Gastrocnemius medialis (tissue), 4 donors: Measurements from ENCODE around the gene CERKL. TPM values are rescaled to one million over a fixed set of nuclear protein-coding genes. Genes with fewer than 3 reads are reported as not detected.

Experiments
- ATAC-seq, 2 donors: fragments of 150-250 bp; one replicate each; pipeline ENCODE4 v1.9.1; 2016
- DNase-seq, 2 donors: peaks; one replicate each; pipeline ENCODE4 v3.0.0-alpha.2; 2019
- H3K27ac ChIP-seq, 4 donors: fragments of 200-600 bp; sonication (generic); 1 replicate in 1 of 4; 2 replicates in 3 of 4; pipeline ENCODE4 v1.5.1; 2016 to 2018; ENCODE audit warnings: mild to moderate bottlenecking in 2 of 4, moderate library complexity in 1 of 4
- H3K27me3 ChIP-seq, 3 donors: fragments of 200-600 bp; sonication (generic) in 2 of 3; 1 replicate in 1 of 3; 2 replicates in 2 of 3; pipeline versions ENCODE4 v1.5.1 to v1.6.0; 2016 to 2019; ENCODE audit warnings: mild to moderate bottlenecking in 1 of 3, moderate library complexity in 1 of 3
- H3K36me3 ChIP-seq, 2 donors: fragments of 200-600 bp; sonication (generic) in 1 of 2; one replicate each; pipeline ENCODE4 v1.5.1; 2017 to 2018
- H3K4me1 ChIP-seq, 2 donors: fragments of 200-600 bp; sonication (generic) in 1 of 2; one replicate each; pipeline ENCODE4 v1.5.1; 2016 to 2017; ENCODE audit warnings: mild to moderate bottlenecking in 2 of 2
- H3K4me3 ChIP-seq, 4 donors: fragments of 200-600 bp; sonication (generic) in 3 of 4; 1 replicate in 1 of 4; 2 replicates in 3 of 4; pipeline ENCODE4 v1.5.1; 2016 to 2019; ENCODE audit warnings: mild to moderate bottlenecking in 2 of 4
- H3K9me3 ChIP-seq, 3 donors: fragments of 200-600 bp; sonication (generic) in 2 of 3; 1 replicate in 1 of 3; 2 replicates in 2 of 3; pipeline ENCODE4 v1.5.1; 2016 to 2019
- CTCF ChIP-seq, 5 experiments: fragments of 450-650 bp in 3 of 5; fragments of 200-600 bp in 2 of 5; sonication (generic) in 2 of 5; IDR thresholded peaks in 4 of 5; conservative IDR thresholded peaks in 1 of 5; 1 replicate in 4 of 5; 2 replicates in 1 of 5; pipeline ENCODE4 v1.5.1; 2016 to 2019; ENCODE audit warnings: antibody characterized with exemption in 5 of 5, mild to moderate bottlenecking in 3 of 5, moderate library complexity in 3 of 5
- POLR2A ChIP-seq, 2 donors: fragments of 450-650 bp; IDR thresholded peaks; one replicate each; pipeline ENCODE4 v1.6.1; 2017; ENCODE audit warnings: antibody characterized with exemption in 2 of 2, mild to moderate bottlenecking in 2 of 2, moderate library complexity in 2 of 2
- in situ Hi-C, 4 donors: fragments of 200-750 bp; cut with MboI; loops; one replicate each; pipeline versions ENCODE4 v1.15.0 to v1.8.0; 2017; ENCODE audit warnings: low sequenced_read_pairs in 4 of 4
- intact Hi-C: fragments of 100-400 bp; cut with DNase I; formaldehyde crosslinking; loops from one replicate; pipeline ENCODE4 v1.15.1; 2023; ENCODE audit warnings: low total_unique reads
- total RNA-seq, 4 donors: library from RNA; depleted of rRNA; stranded (reverse); fragments of >200 nt; gene quantifications; one replicate each; pipeline versions ENCODE4 v1.1.0 to v1.2.3, GENCODE V29; 2016

The CERKL gene
- total RNA-seq, 4 donors from 2014 or later = 0.07 TPM; not detected in 3

GRCh38 chr2:181677912-181678586 is 21.1 kb upstream of the CERKL start:
- Histone ChIP-seq H3K27ac (no peak overlapping the region), H3K4me3 (no peak overlapping the region), H3K36me3 (no peaks in the 10 kb centered on the region), H3K9me3 (no peaks in the 10 kb centered on the region), H3K27me3 (peaks cover 53 to 60% (median 57%) of the 10 kb centered on the region in 3 donors), H3K4me1 (peaks cover 0 to 6% of the 10 kb centered on the region in 2 donors)
- intact Hi-C loops (no loop called here), in situ Hi-C loops (no loop called here)
- TF ChIP-seq CTCF (IDR thresholded peaks at IDR 0.05 in 4 of 5, conservative IDR thresholded peaks at IDR 0.05 in 1 of 5) = no peak
- no peak for TF ChIP-seq POLR2A (IDR thresholded peaks at IDR 0.05)
- DNase-seq (no peak), ATAC-seq (no peak)

- intact Hi-C loops = no loop called here
- DNase-seq = no peak
- TF ChIP-seq POLR2A (IDR thresholded peaks at IDR 0.05) (no peak), CTCF (IDR thresholded peaks at IDR 0.05 in 4 of 5, conservative IDR thresholded peaks at IDR 0.05 in 1 of 5) (no peak)
- Histone ChIP-seq H3K4me1 (no peaks in the 10 kb centered on the region), H3K27ac (no peak overlapping the region), H3K9me3 (no peaks in the 10 kb centered on the region), H3K4me3 (no peak overlapping the region), H3K27me3 (peaks cover 25 to 32% (median 29%) of the 10 kb centered on the region in 3 donors), H3K36me3 (no peaks in the 10 kb centered on the region)
- ATAC-seq = no peak
- in situ Hi-C loops = no loop called here
Observed at GRCh38 chr2:181675254-181675653, 18.3 kb upstream of the CERKL start.

- H3K27me3 ChIP-seq = peaks cover 19 to 26% (median 21%) of the 10 kb centered on the region in 3 donors
- no peak overlapping the region for H3K4me3 ChIP-seq
- TF ChIP-seq POLR2A (IDR thresholded peaks at IDR 0.05) (no peak), CTCF (IDR thresholded peaks at IDR 0.05 in 4 of 5, conservative IDR thresholded peaks at IDR 0.05 in 1 of 5) (no peak)
- H3K36me3 ChIP-seq = no peaks in the 10 kb centered on the region
- no peak for ATAC-seq
- H3K4me1 ChIP-seq = no peaks in the 10 kb centered on the region
- in situ Hi-C loops (no loop called here), intact Hi-C loops (no loop called here)
- no peaks in the 10 kb centered on the region for H3K9me3 ChIP-seq
- H3K27ac ChIP-seq = no peak overlapping the region
- DNase-seq = no peak
Observed at GRCh38 chr2:181674461-181674860, 17.6 kb upstream of the CERKL start.

GRCh38 chr2:181673173-181673572 is 16.3 kb upstream of the CERKL start:
- Histone ChIP-seq H3K4me3 (no peak overlapping the region), H3K4me1 (no peaks in the 10 kb centered on the region), H3K27ac (no peak overlapping the region), H3K27me3 (peaks cover 8 to 13% (median 9%) of the 10 kb centered on the region in 3 donors), H3K9me3 (no peaks in the 10 kb centered on the region), H3K36me3 (no peaks in the 10 kb centered on the region)
- DNase-seq (no peak), ATAC-seq (no peak)
- TF ChIP-seq CTCF (IDR thresholded peaks at IDR 0.05 in 4 of 5, conservative IDR thresholded peaks at IDR 0.05 in 1 of 5) (no peak), POLR2A (IDR thresholded peaks at IDR 0.05) (no peak)
- in situ Hi-C loops (no loop called here), intact Hi-C loops (no loop called here)
